HG03135 (cell line): ENCODE measurements around the gene EIF6.

Experiments
- ATAC-seq: cut with Tn5 transposase; IDR thresholded peaks from one replicate; pipeline ENCODE4 v1.9.1; 2021; ENCODE audit warnings: mild to moderate bottlenecking, moderate library complexity; ENCODE audit not compliant: unreplicated experiment

Gene EIF6

GRCh38 chr20:35295674-35296073 is 11.1 kb upstream of the EIF6 start:
- ATAC-seq: no peak

DNA sequence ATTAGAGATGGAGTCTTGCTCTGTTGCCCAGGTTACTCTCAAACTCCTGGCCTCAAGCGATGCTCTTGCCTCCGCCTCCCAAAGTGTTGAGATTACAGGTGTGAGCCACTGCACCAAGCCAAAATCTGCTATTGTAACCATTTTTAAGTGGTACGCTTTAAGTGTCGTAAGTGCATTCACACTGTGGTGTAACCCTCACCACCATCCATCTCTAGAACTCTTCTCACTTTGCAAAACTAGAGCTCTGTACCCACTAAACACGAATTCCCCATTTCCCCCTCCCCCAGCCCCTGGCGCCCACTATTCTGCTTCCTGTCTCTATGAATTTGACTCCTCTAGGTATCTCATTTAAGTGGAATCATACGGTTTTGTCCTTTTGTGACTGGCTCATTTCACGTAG is 10.5 kb upstream of the EIF6 start:
- ATAC-seq: no peak

GRCh38 chr20:35294293-35294685 is 9.7 kb upstream of the EIF6 start:
- ATAC-seq: no peak

GRCh38 chr20:35293303-35294292 is 9.0 kb upstream of the EIF6 start:
- no peak for ATAC-seq

DNA sequence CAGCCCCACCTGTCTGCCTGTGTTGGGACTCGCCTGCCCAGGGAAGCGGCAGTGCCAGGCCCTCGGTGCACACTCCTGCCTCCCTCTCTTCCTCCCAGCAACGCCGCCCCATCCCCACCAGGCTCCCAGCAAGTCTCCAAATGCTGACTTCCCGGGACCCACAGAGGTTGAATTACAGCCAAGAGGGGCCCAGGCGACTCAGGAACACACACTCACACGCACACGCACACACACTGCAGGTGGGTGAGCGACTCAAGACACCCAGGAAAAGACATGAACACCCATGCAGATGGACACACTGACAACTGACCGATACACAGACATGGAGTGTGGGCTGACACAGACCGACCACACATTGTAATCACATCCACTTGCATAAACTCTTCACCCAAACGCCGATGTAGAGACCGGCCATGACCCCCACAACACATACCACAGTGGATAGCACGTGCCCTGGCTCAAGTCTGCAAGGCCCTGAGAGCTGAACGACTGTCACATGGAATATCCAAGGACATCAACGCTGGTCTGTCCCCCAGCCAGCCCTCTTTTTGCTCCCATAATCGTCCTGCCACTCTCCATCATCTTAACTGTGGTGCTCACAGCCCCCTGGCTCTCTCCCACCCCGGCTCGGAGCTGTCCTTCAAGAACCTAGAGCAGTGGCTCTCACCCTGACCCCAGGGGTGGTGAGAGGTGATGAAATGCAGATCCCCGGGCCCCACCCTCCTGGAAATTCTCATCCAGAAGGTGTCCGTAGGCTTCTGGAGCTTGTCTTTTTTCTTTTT is 8.1 kb upstream of the EIF6 start:
- ATAC-seq: no peak

GRCh38 chr20:35291654-35292503 is 7.3 kb upstream of the EIF6 start, which contains the start of gene FAM83C:
TSS of gene FAM83C (minus strand) at chr20:35292425. CDS start at chr20:35292304, 121 bp downstream.
- ATAC-seq: no peak

DNA sequence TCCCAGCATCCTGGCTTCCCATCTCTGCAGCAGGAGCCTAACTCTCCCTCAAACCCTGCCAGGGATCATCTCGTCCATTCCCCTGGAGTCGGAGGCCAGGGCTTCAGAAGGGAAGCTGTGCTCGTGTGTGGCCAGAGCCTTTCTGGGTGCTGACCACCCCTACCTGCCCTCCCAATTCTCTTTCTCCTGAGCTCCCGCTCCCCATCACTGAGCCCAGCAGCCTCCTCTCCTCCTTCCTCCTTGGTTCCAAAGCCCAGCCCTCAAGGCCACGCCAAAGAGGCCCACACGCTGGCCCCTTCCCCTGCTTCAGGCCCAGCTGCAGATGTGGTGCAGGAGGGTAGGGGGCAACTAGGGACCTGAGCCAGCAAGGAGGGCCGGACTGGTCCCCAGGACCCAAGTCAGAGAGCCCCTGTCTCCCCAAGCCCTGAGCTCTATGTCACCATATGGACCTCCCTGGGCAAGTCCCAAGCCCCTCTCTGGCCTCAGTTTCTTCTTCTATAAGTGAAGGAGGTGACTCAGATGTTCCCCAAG is 6.4 kb upstream of the EIF6 start:
- ATAC-seq: no peak

DNA sequence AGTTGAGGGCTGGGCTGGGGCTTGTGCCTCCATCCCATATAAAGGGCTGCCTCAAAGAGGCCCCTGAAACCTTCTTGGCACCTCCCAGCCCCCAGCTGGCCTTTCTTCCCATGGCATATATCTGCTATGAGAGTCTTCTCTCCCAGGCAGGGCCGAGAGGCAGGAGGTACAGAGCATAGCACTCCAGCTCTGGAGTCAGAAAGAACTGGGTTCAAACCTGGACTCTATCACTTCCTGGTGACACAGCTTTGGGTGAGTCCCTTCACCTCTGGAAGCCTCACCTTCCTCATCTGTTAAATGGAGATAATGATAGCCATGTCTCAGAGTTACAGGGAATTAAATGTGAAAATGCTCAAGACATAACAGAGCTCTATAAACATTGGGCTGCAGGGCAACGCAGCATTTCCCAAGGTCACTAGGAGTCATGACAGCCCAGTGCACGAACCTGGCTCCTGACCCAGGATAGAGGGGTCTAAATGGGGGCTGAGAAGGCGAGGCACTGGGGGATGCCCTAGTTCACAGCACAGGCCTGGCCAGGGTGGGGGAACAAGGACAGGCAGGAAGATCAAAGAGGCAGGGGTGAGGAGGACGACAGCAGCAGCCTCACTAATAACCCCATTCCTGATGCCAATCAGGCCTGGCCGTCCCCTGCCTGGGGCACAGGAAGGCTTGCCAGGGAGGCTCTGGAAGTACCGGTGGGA is 5.8 kb upstream of the EIF6 start:
- ATAC-seq: no peak

DNA sequence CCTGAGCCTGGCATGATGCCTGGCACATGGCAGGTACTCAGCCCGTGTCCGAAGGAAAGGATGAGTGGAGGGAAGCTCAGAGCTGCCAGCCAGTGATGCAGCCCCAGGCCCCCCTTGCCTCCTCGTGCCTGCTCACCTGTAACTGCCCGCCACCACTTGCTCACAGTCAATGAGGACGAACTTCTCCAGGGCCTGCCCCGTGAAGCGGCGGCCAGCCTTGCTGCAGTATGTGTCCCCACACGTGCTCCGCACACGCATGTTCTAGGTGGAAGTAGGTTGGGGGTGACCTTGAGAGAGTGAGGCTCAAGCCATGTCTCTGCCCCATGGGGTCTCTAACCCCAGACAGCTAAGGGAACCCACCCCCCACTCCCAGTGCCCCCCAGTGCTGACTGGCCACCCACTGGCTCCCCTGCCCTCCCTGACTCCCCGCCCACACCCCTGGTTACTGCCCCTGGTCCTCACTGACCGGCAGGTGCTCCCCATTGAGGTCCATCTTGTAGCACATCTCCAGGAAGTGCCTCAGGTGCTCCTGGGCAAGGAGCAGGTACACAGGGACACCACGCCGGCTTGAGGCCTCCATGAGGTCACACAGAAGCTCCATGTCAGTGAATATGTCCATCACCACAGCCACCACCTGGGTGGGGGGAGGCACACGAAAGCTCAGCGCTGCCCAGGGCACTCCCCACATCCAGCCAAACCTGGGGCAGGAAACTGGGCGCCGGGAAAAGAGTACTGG is 3.9 kb upstream of the EIF6 start:
- no peak for ATAC-seq

DNA sequence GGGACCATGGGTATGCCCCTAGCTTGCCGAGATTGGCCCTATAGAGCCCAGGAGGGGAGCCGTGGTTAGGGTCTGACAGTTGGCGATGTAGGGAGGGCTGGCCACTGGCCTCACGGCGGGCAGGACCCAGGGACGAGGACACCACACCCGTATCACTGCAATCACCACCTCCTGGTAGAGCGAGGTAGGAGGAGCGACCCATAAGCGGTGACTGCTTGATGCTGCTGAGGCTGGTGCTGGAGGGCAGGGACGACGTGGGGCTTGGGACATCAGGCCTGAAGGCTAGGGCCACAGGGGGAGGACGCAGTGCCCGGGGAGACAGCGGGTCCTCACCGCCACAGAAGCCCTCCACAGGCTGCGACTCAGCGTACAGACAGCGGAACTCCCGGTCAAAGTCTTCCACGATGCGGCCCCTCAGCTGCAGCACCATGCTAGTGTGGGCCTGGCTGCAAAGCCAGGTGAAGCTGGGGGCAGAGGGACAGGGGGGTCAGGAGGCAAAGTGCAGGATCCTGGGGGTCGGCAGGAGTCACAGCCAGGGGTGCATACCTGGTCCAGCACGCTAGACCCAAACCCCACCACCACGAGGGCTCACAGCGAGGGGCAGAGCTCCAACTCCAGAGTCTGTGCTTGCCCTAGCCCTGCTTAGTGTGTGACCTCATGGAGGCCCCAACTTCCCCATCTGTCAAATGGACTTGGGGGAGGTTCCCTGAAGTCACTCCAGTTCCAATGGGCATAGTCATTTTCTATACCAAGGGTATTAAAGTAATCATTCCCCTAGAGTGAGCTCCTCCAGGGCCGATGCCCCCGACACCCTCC is 3.1 kb upstream of the EIF6 start:
- ATAC-seq: no peak

GRCh38 chr20:35286899-35287508 is 2.4 kb upstream of the EIF6 start:
- no peak for ATAC-seq

DNA sequence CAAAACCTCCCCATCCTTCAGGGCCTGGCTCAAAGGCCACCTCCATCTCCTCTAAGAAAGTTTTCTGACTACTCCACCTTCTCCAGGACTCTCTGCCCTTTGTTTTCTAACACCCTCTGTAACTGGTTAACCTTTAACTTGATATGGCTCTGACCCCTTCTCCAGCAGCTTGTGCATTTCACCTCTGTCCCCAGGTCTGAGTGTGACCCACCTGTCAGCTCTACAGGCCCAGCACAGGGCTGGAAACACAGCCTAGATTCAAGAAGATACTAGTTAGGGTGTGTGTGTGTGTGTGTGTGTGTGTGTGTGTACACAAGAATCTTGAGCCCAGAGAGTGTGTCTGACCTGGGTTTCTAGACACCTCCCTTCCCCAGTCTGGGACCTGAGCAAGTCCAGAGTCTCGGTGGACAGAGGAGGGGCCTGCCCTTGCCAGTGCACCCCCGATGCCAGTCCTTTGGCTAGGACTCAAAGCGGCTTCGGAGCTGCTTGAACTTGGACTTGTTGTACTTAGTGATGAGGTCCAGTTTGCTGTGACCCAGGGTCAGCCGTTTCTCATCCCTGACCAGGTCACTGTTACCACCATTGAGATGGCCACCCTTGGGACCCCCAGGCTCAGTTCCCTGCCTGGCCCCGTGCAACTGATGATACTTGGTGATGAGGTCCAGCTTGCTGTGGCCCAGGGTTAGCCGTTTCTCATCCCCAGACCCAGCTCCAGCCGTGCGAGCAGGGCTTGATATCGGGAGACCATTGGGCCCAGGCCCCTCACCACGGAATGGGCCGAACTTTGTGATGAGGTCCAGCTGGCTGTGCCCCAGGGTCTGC is 1.7 kb upstream of the EIF6 start:
- no peak for ATAC-seq

DNA sequence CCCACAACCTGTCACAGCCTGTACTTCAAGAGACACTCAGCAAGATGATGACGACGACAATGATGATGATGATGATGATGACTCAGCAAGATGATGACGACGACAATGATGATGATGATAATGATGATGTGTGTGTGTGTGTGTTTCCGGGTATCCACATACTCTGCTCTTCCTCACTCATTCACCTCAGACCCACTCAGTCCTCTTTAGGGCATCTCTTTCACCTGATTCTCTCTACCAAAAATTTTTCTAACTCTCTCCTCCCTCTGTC is 1.2 kb upstream of the EIF6 start:
- no peak for ATAC-seq

DNA sequence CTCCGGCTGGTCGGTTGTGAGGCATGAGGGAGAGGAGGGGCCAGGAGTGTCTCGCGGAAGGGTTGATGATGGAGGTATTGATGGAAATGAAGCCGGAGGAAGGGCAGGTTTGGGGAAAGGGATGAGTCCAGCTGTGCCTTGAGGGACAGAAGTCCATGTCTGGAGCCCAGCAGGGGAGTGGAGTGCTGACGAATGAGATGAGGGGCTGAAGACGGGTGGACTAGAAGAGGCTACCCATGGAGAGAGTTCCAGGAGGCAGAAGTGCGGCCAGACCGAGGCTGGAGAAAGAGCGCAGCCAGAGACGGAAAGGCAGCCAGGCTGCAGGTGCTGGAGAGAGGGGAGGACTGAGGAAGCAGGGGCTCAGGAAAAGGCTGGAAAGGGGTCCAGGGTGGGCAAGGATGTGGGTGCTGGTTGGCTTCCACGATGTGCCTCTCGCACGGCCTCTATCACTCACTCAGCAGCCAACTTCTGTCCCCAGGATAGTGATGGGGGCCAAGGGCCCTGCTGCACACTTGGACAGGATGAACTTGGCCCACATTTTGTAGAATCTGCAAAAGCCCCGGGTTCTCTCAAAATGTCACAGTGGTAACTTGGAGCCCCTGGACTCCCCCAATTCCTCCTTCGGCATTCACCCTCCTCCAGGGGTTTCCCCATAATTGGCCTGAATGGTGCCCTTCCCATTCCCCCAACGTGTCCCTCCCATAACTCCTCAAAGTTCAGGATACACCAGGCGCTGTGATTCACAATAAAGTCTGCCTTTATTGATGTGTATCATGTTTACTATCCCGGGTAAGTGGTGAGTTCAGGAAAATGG is 627 bp upstream of the EIF6 start:
- no peak for ATAC-seq

DNA sequence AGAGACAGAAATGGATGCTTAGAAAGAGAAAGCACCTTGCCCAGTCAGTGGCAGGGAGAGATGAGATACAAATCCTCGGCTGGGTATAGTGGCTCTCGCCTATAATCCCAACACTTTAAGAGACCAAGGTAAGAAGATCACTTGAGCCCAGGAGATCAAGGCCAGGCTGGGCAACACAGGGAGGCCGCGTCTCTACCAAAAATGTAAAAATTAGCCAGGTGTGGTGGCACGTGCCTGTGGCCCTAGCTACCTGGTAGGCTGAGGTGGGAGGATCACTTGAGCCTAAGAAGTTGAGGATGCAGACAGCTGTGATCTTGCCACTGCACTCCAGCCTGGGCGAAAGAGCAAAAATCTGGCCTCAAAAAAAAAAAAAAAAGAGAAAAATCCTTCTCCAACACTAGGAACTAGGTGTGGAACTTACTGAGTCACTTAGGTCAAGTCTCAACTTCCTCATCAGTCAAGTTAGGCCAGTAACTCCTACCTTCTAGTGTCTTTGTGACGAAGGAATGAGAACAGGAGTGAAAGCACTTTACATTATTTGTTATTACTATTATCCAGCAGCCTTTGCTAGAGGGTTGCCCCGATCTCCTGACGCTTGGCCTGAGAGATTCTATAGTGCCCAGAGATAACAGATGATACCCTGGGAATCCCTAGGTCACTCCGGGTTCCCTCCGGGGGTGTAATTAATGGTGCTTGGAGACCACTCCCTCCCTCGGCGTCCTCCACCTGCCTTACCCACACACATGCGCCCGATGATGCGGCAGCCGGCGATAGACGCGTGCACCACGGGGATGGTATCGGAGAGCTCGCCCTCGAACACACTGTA is 918 bp downstream of the EIF6 start:
- no peak for ATAC-seq
